ENCODE data around the gene MYO6. TPM values are rescaled to one million over a fixed set of nuclear protein-coding genes. Genes with fewer than 3 reads are reported as not detected.

The MYO6 gene
- total RNA-seq, 1 experiment from 2014 or later: 44.1 TPM

GRCh38 chr6:75761489-75761888 is 12.4 kb downstream of the MYO6 start:
- Histone ChIP-seq H3K27ac (ENCODE audit: low read depth, low read length) (no peak overlapping the region), H3K4me2 (ENCODE audit: low read length) (no peak overlapping the region), H3K27me3 (ENCODE audit: insufficient read depth, low read length) (no peaks in the 10 kb centered on the region), H3K36me3 (ENCODE audit: control insufficient read depth in 1 of 2, insufficient read depth in 2 of 2, low read length in 2 of 2) (no peaks in the 10 kb centered on the region; a peak in 1 of 4 replicates), H3K4me3 (replicated peaks in 1 of 2; ENCODE audit: low read depth in 1 of 2, low read length in 2 of 2) (no peak overlapping the region), H3K9ac (ENCODE audit: low read length) (no peak overlapping the region), H3K79me2 (ENCODE audit: insufficient read depth, low read length) (peaks cover 80% of the 10 kb centered on the region), H4K20me1 (ENCODE audit: insufficient read depth) (no peaks in the 10 kb centered on the region), H3K4me1 (ENCODE audit: control insufficient read depth in 1 of 2, insufficient read depth in 2 of 2, low read length in 2 of 2) (no peaks in the 10 kb centered on the region; a peak in 1 of 4 replicates), H3K9me2 (ENCODE audit: insufficient read depth) (no peaks in the 10 kb centered on the region), H3K9me3 (ENCODE audit: control insufficient read depth in 1 of 2, insufficient read depth in 1 of 2, low read depth in 1 of 2, low read length in 2 of 2) (no peaks in the 10 kb centered on the region), H2AFZ (ENCODE audit: low read depth, low read length, poor library complexity, severe bottlenecking) (no peak overlapping the region)
- DNase-seq (ENCODE audit: low read depth, low spot score): no peak
- intact Hi-C loops (cut with micrococcal nuclease): no loop called here
- ChIA-PET POLR2A (no interaction called here), RAD21 (ENCODE audit: low non-redundant PET in 1 of 2, low total read pairs in 2 of 2, uncharacterized antibody in 2 of 2, unreplicated experiment in 2 of 2) (no interaction called here), CTCF (no interaction called here)
- ATAC-seq: no peak
- BruUV-seq (replicated peaks): no TSS peak
- TF ChIP-seq POLR2A (IDR thresholded peaks at IDR 0.05; ENCODE audit: borderline replicate concordance, extremely low read depth, insufficient read depth, insufficient read length) (no peak), POLR2AphosphoS5 (IDR thresholded peaks at IDR 0.05; ENCODE audit: low read depth, low read length) (no peak), ELF1 (IDR thresholded peaks at IDR 0.05; ENCODE audit: borderline replicate concordance, low read depth) (no peak), EGR1 (IDR thresholded peaks at IDR 0.05; ENCODE audit: low read depth) (no peak), CEBPB (IDR thresholded peaks at IDR 0.05; ENCODE audit: low read depth) (no peak), CBX3 (IDR thresholded peaks at IDR 0.05; ENCODE audit: low read depth) (no peak), MAX (IDR thresholded peaks at IDR 0.05) (no peak), EZH2 (IDR thresholded peaks at IDR 0.05) (no peak), ATF3 (IDR thresholded peaks at IDR 0.05) (no peak), SP1 (IDR thresholded peaks at IDR 0.05; ENCODE audit: low read depth) (no peak), FOSL1 (IDR thresholded peaks at IDR 0.05; ENCODE audit: low read depth) (no peak), SIN3A (IDR thresholded peaks at IDR 0.05; ENCODE audit: low read depth) (no peak), EZH2phosphoT487 (IDR thresholded peaks at IDR 0.05; ENCODE audit: borderline replicate concordance) (no peak)

GRCh38 chr6:75762063-75762462 is 13.0 kb downstream of the MYO6 start:
- Histone ChIP-seq H3K27ac (ENCODE audit: low read depth, low read length) (no peak overlapping the region), H4K20me1 (ENCODE audit: insufficient read depth) (no peaks in the 10 kb centered on the region), H3K9me2 (ENCODE audit: insufficient read depth) (no peaks in the 10 kb centered on the region), H3K9me3 (ENCODE audit: control insufficient read depth in 1 of 2, insufficient read depth in 1 of 2, low read depth in 1 of 2, low read length in 2 of 2) (no peaks in the 10 kb centered on the region), H3K4me2 (ENCODE audit: low read length) (no peak overlapping the region), H3K4me3 (replicated peaks in 1 of 2; ENCODE audit: low read depth in 1 of 2, low read length in 2 of 2) (no peak overlapping the region), H3K27me3 (ENCODE audit: insufficient read depth, low read length) (no peaks in the 10 kb centered on the region), H3K9ac (ENCODE audit: low read length) (no peak overlapping the region), H2AFZ (ENCODE audit: low read depth, low read length, poor library complexity, severe bottlenecking) (no peak overlapping the region), H3K36me3 (ENCODE audit: control insufficient read depth in 1 of 2, insufficient read depth in 2 of 2, low read length in 2 of 2) (no peaks in the 10 kb centered on the region; a peak in 1 of 4 replicates), H3K79me2 (ENCODE audit: insufficient read depth, low read length) (peaks cover 84% of the 10 kb centered on the region), H3K4me1 (ENCODE audit: control insufficient read depth in 1 of 2, insufficient read depth in 2 of 2, low read length in 2 of 2) (no peaks in the 10 kb centered on the region; a peak in 1 of 4 replicates)
- no TSS peak for BruUV-seq (replicated peaks)
- DNase-seq (ENCODE audit: low read depth, low spot score) (no peak), ATAC-seq (no peak)
- RAD21 ChIA-PET (ENCODE audit: low non-redundant PET in 1 of 2, low total read pairs in 2 of 2, uncharacterized antibody in 2 of 2, unreplicated experiment in 2 of 2): no interaction called here
- intact Hi-C loops (cut with micrococcal nuclease): no loop called here
- POLR2A ChIA-PET: no interaction called here
- TF ChIP-seq MAX (IDR thresholded peaks at IDR 0.05) (no peak), CTCF (IDR thresholded peaks at IDR 0.05 in 2 of 3, conservative IDR thresholded peaks at IDR 0.05 in 1 of 3; ENCODE audit: borderline replicate concordance in 1 of 3, insufficient read depth in 1 of 3, low read depth in 2 of 3, low read length in 2 of 3) (no peak), TCF7L2 (IDR thresholded peaks at IDR 0.05; ENCODE audit: borderline replicate concordance, extremely low read depth, insufficient read depth, insufficient read length) (no peak), EGR1 (IDR thresholded peaks at IDR 0.05; ENCODE audit: low read depth) (no peak), YY1 (IDR thresholded peaks at IDR 0.05; ENCODE audit: extremely low read depth, insufficient replicate concordance, low read depth, low read length) (no peak), ZNF274 (IDR thresholded peaks at IDR 0.05; ENCODE audit: low read depth, low read length) (no peak)
- CTCF ChIA-PET: no interaction called here

All from HCT116 (cell line).